ENCODE measurements around the gene GPR152. TPM values are rescaled to one million over a fixed set of nuclear protein-coding genes. Genes with fewer than 3 reads are reported as not detected.

GPR152 gene
- total RNA-seq, 2 donors from 2014 or later = not detected

GRCh38 chr11:67409261-67409666 lies 43.3 kb downstream of the GPR152 start:
- Histone ChIP-seq H3K27me3 (no peaks in the 10 kb centered on the region), H3K36me3 (replicated peaks in 1 of 2; ENCODE audit: insufficient read depth in 1 of 2, low read depth in 2 of 2) (no peaks in the 10 kb centered on the region), H3K27ac (no peak overlapping the region), H3K4me1 (peaks cover 15% of the 10 kb centered on the region), H3K4me3 (no peak overlapping the region), H3K9me3 (no peaks in the 10 kb centered on the region)
- DNase-seq = no peak
- ATAC-seq = no peak
- 55 to 90% methylated on average over 4 to 21 of the region's 24 CpGs for WGBS, 2 donors
- intact Hi-C loops (cut with DNase I) = no loop called here
- TF ChIP-seq POLR2A (IDR thresholded peaks at IDR 0.05) (no peak), CTCF (IDR thresholded peaks at IDR 0.05) (no peak)

- no peak for DNase-seq
- ATAC-seq = no peak
- no peaks in the 10 kb centered on the region for H3K27me3 ChIP-seq
- intact Hi-C loops (cut with DNase I) = no loop called here
- H3K36me3 ChIP-seq (replicated peaks in 1 of 2; ENCODE audit: insufficient read depth in 1 of 2, low read depth in 2 of 2) = no peaks in the 10 kb centered on the region
- H3K4me3 ChIP-seq = no peak overlapping the region
- WGBS, 2 donors = 48 to 49% methylated on average over 5 to 17 of the region's 18 CpGs
- no peak overlapping the region for H3K27ac ChIP-seq
- TF ChIP-seq CTCF (IDR thresholded peaks at IDR 0.05) (no peak), POLR2A (IDR thresholded peaks at IDR 0.05) (no peak)
- peaks cover 15% of the 10 kb centered on the region for H3K4me1 ChIP-seq
- no peaks in the 10 kb centered on the region for H3K9me3 ChIP-seq
These were observed 43.9 kb downstream of the GPR152 start for GRCh38 chr11:67408437-67409200.

- no peaks in the 10 kb centered on the region for H3K36me3 ChIP-seq (replicated peaks in 1 of 2; ENCODE audit: insufficient read depth in 1 of 2, low read depth in 2 of 2)
- ATAC-seq (no peak), DNase-seq (no peak)
- WGBS, 2 donors = 46% methylated on average over 11 to 12 of the region's 12 CpGs
- no peak overlapping the region for H3K4me3 ChIP-seq
- no peaks in the 10 kb centered on the region for H3K27me3 ChIP-seq
- TF ChIP-seq POLR2A (IDR thresholded peaks at IDR 0.05) (no peak), CTCF (IDR thresholded peaks at IDR 0.05) (no peak)
- intact Hi-C loops (cut with DNase I) = no loop called here
- no peak overlapping the region for H3K27ac ChIP-seq
- H3K9me3 ChIP-seq = no peaks in the 10 kb centered on the region
- H3K4me1 ChIP-seq = peaks cover 13% of the 10 kb centered on the region
These were observed 44.8 kb downstream of the GPR152 start for GRCh38 chr11:67407688-67408163.

GRCh38 chr11:67406969-67407687 lies 45.4 kb downstream of the GPR152 start:
- no peak overlapping the region for H3K4me3 ChIP-seq
- no peaks in the 10 kb centered on the region for H3K9me3 ChIP-seq
- TF ChIP-seq CTCF (IDR thresholded peaks at IDR 0.05) = no peak
- no peak for TF ChIP-seq POLR2A (IDR thresholded peaks at IDR 0.05)
- DNase-seq = no peak
- no peaks in the 10 kb centered on the region for H3K36me3 ChIP-seq (replicated peaks in 1 of 2; ENCODE audit: insufficient read depth in 1 of 2, low read depth in 2 of 2)
- WGBS, 2 donors = 19 to 37% methylated on average over 10 to 12 of the region's 12 CpGs
- H3K27me3 ChIP-seq = no peaks in the 10 kb centered on the region
- intact Hi-C loops (cut with DNase I) = no loop called here
- no peak for ATAC-seq
- H3K27ac ChIP-seq = no peak overlapping the region
- peaks cover 12% of the 10 kb centered on the region for H3K4me1 ChIP-seq
